Measurements from ENCODE around the gene AMIGO1.

DNA sequence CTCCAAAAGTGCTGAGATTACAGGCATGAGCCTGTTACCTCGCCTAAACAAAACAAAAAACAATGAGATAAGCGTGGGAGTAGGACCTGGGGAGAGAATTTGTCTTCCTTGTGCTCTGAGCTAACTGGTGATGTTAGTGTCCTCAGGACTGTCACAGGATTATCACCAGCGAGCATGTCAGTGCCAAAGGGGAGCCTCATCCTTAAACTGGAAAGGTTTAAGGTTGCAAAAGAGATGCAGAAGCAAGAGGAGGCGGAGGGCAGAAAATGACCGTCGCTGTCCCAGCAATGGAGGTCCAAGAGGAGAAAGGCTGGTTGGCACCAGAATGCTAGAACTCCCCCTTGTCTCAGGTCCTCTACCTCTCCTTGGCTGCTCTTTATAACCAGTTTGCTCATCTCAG lies 39.3 kb downstream of the AMIGO1 start:
- TF ChIP-seq POLR2A (IDR thresholded peaks at IDR 0.05; ENCODE audit: low read depth, low read length) (no peak), PAX5 (IDR thresholded peaks at IDR 0.05; ENCODE audit: insufficient read depth, low read length, severe bottlenecking) (no peak), POLR2AphosphoS5 (IDR thresholded peaks at IDR 0.05; ENCODE audit: low read depth, low read length) (no peak), POU2F2 (IDR thresholded peaks at IDR 0.05; ENCODE audit: low read depth, low read length) (no peak)

Data from GM12891 (cell line).